GM12878 (cell line): Measurements from ENCODE around the gene LIF. TPM values are rescaled to one million over a fixed set of nuclear protein-coding genes. Genes with fewer than 3 reads are reported as not detected.

Experiments
- ATAC-seq: fragments of 200-7000 bp; cut with Tn5 transposase; 3 replicates; pipeline ENCODE4 v1.9.1; 2020; ENCODE audit warnings: mild to moderate bottlenecking, moderate library complexity
- BruUV-seq: library from RNA; stranded (reverse); fragments of 400-500 nt; replicated peaks from 2 replicates; lab custom pipeline; 2021; lab: Mats Ljungman, UMichigan
- CTCF ChIA-PET: fragments of 300-600 bp; sonication (Branson Sonifier 250); formaldehyde crosslinking; extraction: SDS; loops from one replicate; lab custom pipeline; 2021; ENCODE audit warnings: inconsistent platforms; lab: Yijun Ruan, JAX
- POLR2A ChIA-PET: fragments of 350-600 bp; formaldehyde crosslinking; extraction: SDS; loops from one replicate; lab custom pipeline; 2021; ENCODE audit warnings: inconsistent platforms; lab: Charles Lee
- RAD21 ChIA-PET: fragments of 300-600 bp; sonication (Branson Sonifier 250); formaldehyde crosslinking; loops from one replicate; lab custom pipeline; 2023; ENCODE audit warnings: antibody characterized with exemption; ENCODE audit not compliant: unreplicated experiment; lab: Charles Lee
- SMC1A ChIA-PET: fragments of 300-600 bp; sonication (Branson Sonifier 250); formaldehyde crosslinking; loops from one replicate; lab custom pipeline; 2023; ENCODE audit not compliant: unreplicated experiment, uncharacterized antibody; lab: Charles Lee
- DNase-seq: peaks from one replicate; pipeline ENCODE4 v3.0.0-alpha.2; 2011; ENCODE audit warnings: low read depth, low spot score
- FAIRE-seq: peaks from 3 replicates; lab custom pipeline; 2011; peaks lifted over from hg19 to GRCh38; lab: Jason Lieb, UNC
- H2AFZ ChIP-seq: 2 replicates; pipeline ENCODE4 v1.6.0; 2011; ENCODE audit warnings: low read depth, low read length, control low read depth; ENCODE audit not compliant: control insufficient read depth
- H3K27ac ChIP-seq: 2 replicates; pipeline ENCODE4 v1.5.1; 2011; ENCODE audit warnings: control low read depth; ENCODE audit not compliant: control insufficient read depth, insufficient read depth
- H3K27me3 ChIP-seq, 2 experiments: replicated peaks in 1 of 2; 2 replicates each; pipeline versions ENCODE4 v1.6.0 to v1.6.1; 2011; ENCODE audit warnings: low read length in 1 of 2; ENCODE audit not compliant: control insufficient read depth in 2 of 2, insufficient read depth in 2 of 2
- H3K36me3 ChIP-seq, 2 experiments: 2 replicates each; pipeline ENCODE4 v1.5.1; 2011; ENCODE audit warnings: low read length in 1 of 2; ENCODE audit not compliant: control insufficient read depth in 2 of 2, insufficient read depth in 2 of 2
- H3K4me1 ChIP-seq: 2 replicates; pipeline ENCODE4 v1.6.1; 2011; ENCODE audit warnings: mild to moderate bottlenecking, low read length, moderate library complexity, mixed read lengths; ENCODE audit not compliant: control insufficient read depth, insufficient read depth
- H3K4me2 ChIP-seq: 2 replicates; pipeline ENCODE4 v1.6.0; 2011; ENCODE audit warnings: control low read depth; ENCODE audit not compliant: control insufficient read depth, insufficient read depth
- H3K4me3 ChIP-seq: fragments of 200-600 bp; sonication (generic); 2 replicates; pipeline ENCODE4 v1.5.1; 2016
- H3K79me2 ChIP-seq: 2 replicates; pipeline ENCODE4 v1.6.0; 2011; ENCODE audit warnings: low read length; ENCODE audit not compliant: control insufficient read depth, insufficient read depth
- H3K9ac ChIP-seq: 2 replicates; pipeline ENCODE4 v1.8.0; 2011; ENCODE audit warnings: low read length, control low read depth, mixed read lengths; ENCODE audit not compliant: control insufficient read depth, insufficient read depth
- H3K9me3 ChIP-seq: replicated peaks from 3 replicates; pipeline ENCODE4 v1.5.1; 2011; ENCODE audit warnings: mild to moderate bottlenecking, low read length; ENCODE audit not compliant: control insufficient read depth, insufficient read depth
- H4K20me1 ChIP-seq: 2 replicates; pipeline ENCODE4 v1.6.0; 2011; ENCODE audit not compliant: control insufficient read depth, insufficient read depth
- ATF7 ChIP-seq: fragments of 450-650 bp; IDR thresholded peaks from 2 replicates; pipeline ENCODE4 v1.6.1; 2016; ENCODE audit warnings: low read depth, mild to moderate bottlenecking
- BACH1 ChIP-seq: fragments of 450-650 bp; IDR thresholded peaks from 2 replicates; pipeline ENCODE4 v1.6.1; 2017; ENCODE audit warnings: mild to moderate bottlenecking, borderline replicate concordance
- BHLHE40 ChIP-seq, 2 experiments: fragments of 450-650 bp in 1 of 2; IDR thresholded peaks; 2 replicates each; pipeline ENCODE4 v1.6.1; 2011 to 2017; ENCODE audit warnings: low read depth in 2 of 2, borderline replicate concordance in 1 of 2, improper control_type of control experiment in 1 of 2, low read length in 1 of 2, mild to moderate bottlenecking in 1 of 2
- BRCA1 ChIP-seq: IDR thresholded peaks from 2 replicates; pipeline ENCODE4 v1.6.1; 2011; ENCODE audit warnings: low read depth, low read length, improper control_type of control experiment
- CBFB ChIP-seq: IDR thresholded peaks from 2 replicates; pipeline ENCODE4 v1.6.1; 2016; ENCODE audit warnings: antibody characterized with exemption, low read depth
- CEBPB ChIP-seq, 2 experiments: fragments of 150-350 bp in 1 of 2; IDR thresholded peaks; 2 replicates each; pipeline ENCODE4 v1.6.1; 2012 to 2014; ENCODE audit warnings: low read depth in 2 of 2, low read length in 2 of 2, borderline replicate concordance in 1 of 2, inconsistent platforms in 1 of 2
- CHD4 ChIP-seq: fragments of 200-600 bp; sonication (generic); IDR thresholded peaks from 2 replicates; pipeline ENCODE4 v1.6.1; 2016; ENCODE audit warnings: mild to moderate bottlenecking
- CREB1 ChIP-seq: IDR thresholded peaks from 2 replicates; pipeline ENCODE4 v1.6.1; 2012; ENCODE audit warnings: low read depth, mild to moderate bottlenecking, inconsistent platforms
- EED ChIP-seq: sonication (generic); IDR thresholded peaks from 2 replicates; pipeline ENCODE4 v1.6.1; 2016; ENCODE audit warnings: antibody characterized with exemption, low read depth
- EGR1 ChIP-seq, 2 experiments: IDR thresholded peaks; 1 replicate in 1 of 2; 2 replicates in 1 of 2; pipeline ENCODE4 v1.6.1; 2011 to 2012; ENCODE audit warnings: low read depth in 2 of 2, low read length in 2 of 2, borderline replicate concordance in 1 of 2, mild to moderate bottlenecking in 1 of 2, moderate library complexity in 1 of 2
- EP300 ChIP-seq, 2 experiments: fragments of 150-350 bp in 1 of 2; IDR thresholded peaks; 2 replicates each; pipeline ENCODE4 v1.6.1; 2011 to 2012; ENCODE audit warnings: low read depth in 2 of 2, low read length in 2 of 2, borderline replicate concordance in 1 of 2, improper control_type of control experiment in 1 of 2, inconsistent platforms in 1 of 2; ENCODE audit not compliant: control insufficient read depth in 1 of 2
- HDAC2 ChIP-seq: fragments of 200-600 bp; sonication (generic); IDR thresholded peaks from 2 replicates; pipeline ENCODE4 v1.6.1; 2017
- KAT2A ChIP-seq: conservative IDR thresholded peaks from 2 replicates; pipeline ENCODE4 v1.6.1; 2011; ENCODE audit warnings: low read depth, low read length; ENCODE audit not compliant: control insufficient read depth
- RAD51 ChIP-seq: fragments of 450-650 bp; IDR thresholded peaks from 2 replicates; pipeline ENCODE4 v1.6.1; 2016; ENCODE audit warnings: moderate library complexity, mild to moderate bottlenecking, inconsistent platforms
- RB1 ChIP-seq: fragments of 450-650 bp; formaldehyde crosslinking; IDR thresholded peaks from 2 replicates; pipeline ENCODE4 v1.6.1; 2017; ENCODE audit warnings: mild to moderate bottlenecking, borderline replicate concordance
- STAT3 ChIP-seq: IDR thresholded peaks from 2 replicates; pipeline ENCODE4 v1.6.1; 2011; ENCODE audit warnings: low read depth, low read length, improper control_type of control experiment
- USF2 ChIP-seq: IDR thresholded peaks from 2 replicates; pipeline ENCODE4 v1.6.1; 2011; ENCODE audit warnings: low read depth, low read length, improper control_type of control experiment, borderline replicate concordance
- WGBS: methylation state at CpG from one replicate; pipeline ENCODE4 v1.1.6; 2016; ENCODE audit warnings: low lambda C conversion rate; ENCODE audit not compliant: insufficient replicate concordance, insufficient coverage; ENCODE audit errors: missing lambda C conversion rate; 5-methylcytosine and 5-hydroxymethylcytosine counted together
- in situ Hi-C: fragments of 300-500 bp; cut with MboI; formaldehyde crosslinking; loops from 9 replicates; pipeline ENCODE4 v1.14.3; 2018; ENCODE audit warnings: mixed read lengths
- intact Hi-C: fragments of 100-400 bp; cut with micrococcal nuclease; formaldehyde crosslinking; loops from one replicate; pipeline ENCODE4 v1.14.2; 2022; ENCODE audit not compliant: unreplicated experiment
- polyA plus RNA-seq, 11 experiments: library from polyadenylated mRNA; depleted of rRNA in 4 of 11; unstranded in 6 of 11; stranded (reverse) in 5 of 11; fragments of >200 nt; fragmentation: Nextera tagmentation in 4 of 11; fragmentation: Illumina TruSeq in 1 of 11; extraction: Ambion mirVana in 4 of 11; extraction: Trizol in 1 of 11; gene quantifications; 1 replicate in 1 of 11; 2 replicates in 10 of 11; pipeline versions ENCODE4 v1.2.1 to v1.2.3, GENCODE V29; 2011 to 2016; ENCODE audit warnings: inconsistent platforms in 2 of 11, missing spikeins in 2 of 11, low read depth in 1 of 11
- total RNA-seq, 4 experiments: library from RNA; depleted of rRNA in 3 of 4; stranded (reverse); fragments of >200 nt in 3 of 4; fragmentation: Illumina TruSeq in 1 of 4; extraction: Trizol in 1 of 4; gene quantifications; 2 replicates each; pipeline versions ENCODE4 v1.2.1 to v1.2.3, GENCODE V29; 2013 to 2021
- TF ChIP-seq, protein P1 (sequence below): fragments of 150-350 bp; IDR thresholded peaks from 2 replicates; pipeline ENCODE4 v1.6.1; 2016; ENCODE audit warnings: low read depth, low read length

LIF gene
- total and polyA plus RNA-seq, 10 of the 15 experiments (the other 5 are each of a cell fraction or from before 2014, with no cell fraction given): 0.05 to 3.4 (median 0.97) TPM

DNA sequence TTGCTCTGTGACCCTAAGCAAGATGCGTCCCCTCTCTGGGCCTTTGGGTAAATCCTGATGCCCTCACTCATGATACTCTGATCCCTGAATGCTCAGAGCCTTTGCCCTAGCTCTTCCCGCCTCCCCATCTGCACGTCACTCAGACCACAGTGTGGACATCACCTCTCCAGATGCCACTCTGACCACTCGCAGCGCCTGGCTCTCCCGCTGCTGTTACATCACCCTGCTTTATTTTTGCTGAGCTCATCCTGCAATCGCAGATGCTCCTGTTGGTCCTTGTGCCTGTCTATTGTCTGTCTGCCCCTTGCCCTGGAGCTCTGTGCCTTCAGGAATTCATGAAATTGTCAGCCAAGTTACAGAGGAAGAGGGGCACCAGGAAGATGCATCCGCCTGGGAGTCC lies 14.6 kb upstream of the LIF start:
- WGBS: 62% methylated on average over 8 of the region's 8 CpGs
- POLR2A ChIA-PET: interaction anchor here (0.6 kb wide), 1 partner anchor 124 kb away, joined by 4 read pairs; no protein-coding TSS in a partner anchor
- CTCF ChIA-PET: interaction anchor here (0.8 to 3.1 kb wide), 8 partner anchors 23 to 155 kb away, joined by 3 to 21 read pairs (median 4); no protein-coding TSS in a partner anchor
- H3K27me3 ChIP-seq: no peaks in the 10 kb centered on the region
- H3K9ac ChIP-seq: no peak overlapping the region
- no peak for DNase-seq
- no peak overlapping the region for H3K27ac ChIP-seq
- H3K9me3 ChIP-seq: no peaks in the 10 kb centered on the region
- intact Hi-C loops (no loop called here), in situ Hi-C loops (loop anchor here (5.0 kb wide), 1 partner anchor 154 kb away; no protein-coding TSS in a partner anchor)
- H3K4me1 ChIP-seq: peaks cover 4% of the 10 kb centered on the region; the same call in 1 of the 2 replicates
- no peaks in the 10 kb centered on the region for H4K20me1 ChIP-seq
- H3K4me2 ChIP-seq: no peak overlapping the region
- no peak for FAIRE-seq
- H3K79me2 ChIP-seq: peaks cover 2% of the 10 kb centered on the region
- H2AFZ ChIP-seq: no peak overlapping the region
- no peak overlapping the region for H3K4me3 ChIP-seq
- TF ChIP-seq HDAC2: no peak
- TF ChIP-seq BACH1: no peak
- TF ChIP-seq STAT3: no peak
- TF ChIP-seq CREB1: no peak
- no peak for TF ChIP-seq CEBPB (IDR thresholded peaks at IDR 0.05; ENCODE audit: borderline replicate concordance in 1 of 2, low read depth in 2 of 2, low read length in 2 of 2)
- TF ChIP-seq EGR1 (IDR thresholded peaks at IDR 0.05; ENCODE audit: borderline replicate concordance in 1 of 2, low read depth in 2 of 2, low read length in 2 of 2): no peak
- no peak for TF ChIP-seq KAT2A
- no peak for TF ChIP-seq CBFB
- no peak for TF ChIP-seq USF2
- TF ChIP-seq EP300 (IDR thresholded peaks at IDR 0.05; ENCODE audit: borderline replicate concordance in 1 of 2, control insufficient read depth in 1 of 2, low read depth in 2 of 2, low read length in 2 of 2): no peak
- no peak for TF ChIP-seq RB1
- no peak for TF ChIP-seq CHD4
- TF ChIP-seq BRCA1: no peak
- TF ChIP-seq, protein P1, sequence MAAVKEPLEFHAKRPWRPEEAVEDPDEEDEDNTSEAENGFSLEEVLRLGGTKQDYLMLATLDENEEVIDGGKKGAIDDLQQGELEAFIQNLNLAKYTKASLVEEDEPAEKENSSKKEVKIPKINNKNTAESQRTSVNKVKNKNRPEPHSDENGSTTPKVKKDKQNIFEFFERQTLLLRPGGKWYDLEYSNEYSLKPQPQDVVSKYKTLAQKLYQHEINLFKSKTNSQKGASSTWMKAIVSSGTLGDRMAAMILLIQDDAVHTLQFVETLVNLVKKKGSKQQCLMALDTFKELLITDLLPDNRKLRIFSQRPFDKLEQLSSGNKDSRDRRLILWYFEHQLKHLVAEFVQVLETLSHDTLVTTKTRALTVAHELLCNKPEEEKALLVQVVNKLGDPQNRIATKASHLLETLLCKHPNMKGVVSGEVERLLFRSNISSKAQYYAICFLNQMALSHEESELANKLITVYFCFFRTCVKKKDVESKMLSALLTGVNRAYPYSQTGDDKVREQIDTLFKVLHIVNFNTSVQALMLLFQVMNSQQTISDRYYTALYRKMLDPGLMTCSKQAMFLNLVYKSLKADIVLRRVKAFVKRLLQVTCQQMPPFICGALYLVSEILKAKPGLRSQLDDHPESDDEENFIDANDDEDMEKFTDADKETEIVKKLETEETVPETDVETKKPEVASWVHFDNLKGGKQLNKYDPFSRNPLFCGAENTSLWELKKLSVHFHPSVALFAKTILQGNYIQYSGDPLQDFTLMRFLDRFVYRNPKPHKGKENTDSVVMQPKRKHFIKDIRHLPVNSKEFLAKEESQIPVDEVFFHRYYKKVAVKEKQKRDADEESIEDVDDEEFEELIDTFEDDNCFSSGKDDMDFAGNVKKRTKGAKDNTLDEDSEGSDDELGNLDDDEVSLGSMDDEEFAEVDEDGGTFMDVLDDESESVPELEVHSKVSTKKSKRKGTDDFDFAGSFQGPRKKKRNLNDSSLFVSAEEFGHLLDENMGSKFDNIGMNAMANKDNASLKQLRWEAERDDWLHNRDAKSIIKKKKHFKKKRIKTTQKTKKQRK: no peak
- TF ChIP-seq EED: no peak
- no peak for TF ChIP-seq RAD51
- no peak for TF ChIP-seq ATF7
- no peak for TF ChIP-seq BHLHE40 (IDR thresholded peaks at IDR 0.05; ENCODE audit: borderline replicate concordance in 1 of 2, low read depth in 2 of 2, low read length in 1 of 2)
- RAD21 ChIA-PET: interaction anchor here (3.1 to 4.0 kb wide), 2 partner anchors 27 to 126 kb away, joined by 9 to 31 read pairs; partner anchors contain the start of genes CASTOR1 and RNF215
- SMC1A ChIA-PET: interaction anchor here (0.8 to 1.3 kb wide), 4 partner anchors 27 to 153 kb away, joined by 3 to 4 read pairs (median 4); no protein-coding TSS in a partner anchor
- ATAC-seq: no peak
- no TSS peak for BruUV-seq
- no peaks in the 10 kb centered on the region for H3K36me3 ChIP-seq
